MM.1S (cell line): ENCODE data around the gene ATXN1.

Source experiments
- EZH2 ChIP-seq: fragments of 300-600 bp; sonication (generic); optimal IDR thresholded peaks from 2 replicates; pipeline ENCODE3; 2017; ENCODE audit warnings: low read depth, mild to moderate bottlenecking, antibody characterized with exemption, low read length, mixed read lengths
- EZH2phosphoT487 ChIP-seq: fragments of 300-600 bp; sonication (generic); IDR thresholded peaks from 2 replicates; pipeline ENCODE4 v1.6.1; 2018; ENCODE audit warnings: antibody characterized with exemption, low read length
- TF ChIP-seq, protein P1 (sequence below): fragments of 300-600 bp; sonication (generic); IDR thresholded peaks from 2 replicates; pipeline ENCODE4 v1.5.1; 2016; ENCODE audit warnings: antibody characterized with exemption, low read length, mixed read lengths

DNA sequence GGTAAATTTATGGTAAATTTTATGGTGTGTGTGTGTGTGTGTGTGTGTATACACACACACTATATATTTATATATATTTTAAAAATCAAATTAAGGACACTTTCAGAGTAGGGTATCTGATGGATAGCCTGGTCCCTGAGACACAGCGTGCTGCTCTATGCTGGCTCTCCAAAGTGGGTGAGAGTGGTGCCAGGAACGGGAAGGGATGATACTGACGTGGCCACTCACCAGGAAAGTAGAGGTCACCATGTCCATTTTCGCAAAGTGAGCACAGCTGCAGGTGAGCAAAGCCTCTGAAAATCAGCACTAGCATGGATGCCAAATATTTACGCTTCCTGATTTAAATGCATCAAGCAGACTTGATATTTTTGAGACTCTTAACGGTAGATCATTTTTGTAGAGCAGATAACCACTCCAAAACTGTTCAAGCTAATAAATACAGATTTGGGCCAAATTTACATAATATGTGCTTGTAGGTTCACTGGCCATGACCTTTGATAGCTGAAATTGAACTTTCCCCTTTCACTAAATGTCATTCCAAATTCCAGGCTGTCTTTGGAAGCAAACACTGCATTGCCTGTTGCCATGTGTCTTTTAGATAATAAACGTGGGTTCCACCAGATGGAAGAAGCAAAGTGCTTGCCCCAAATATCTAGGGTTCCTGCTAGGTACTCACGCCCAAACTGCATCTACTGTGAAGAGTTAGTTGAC lies 116.6 kb downstream of the ATXN1 start:
- TF ChIP-seq, protein P1, sequence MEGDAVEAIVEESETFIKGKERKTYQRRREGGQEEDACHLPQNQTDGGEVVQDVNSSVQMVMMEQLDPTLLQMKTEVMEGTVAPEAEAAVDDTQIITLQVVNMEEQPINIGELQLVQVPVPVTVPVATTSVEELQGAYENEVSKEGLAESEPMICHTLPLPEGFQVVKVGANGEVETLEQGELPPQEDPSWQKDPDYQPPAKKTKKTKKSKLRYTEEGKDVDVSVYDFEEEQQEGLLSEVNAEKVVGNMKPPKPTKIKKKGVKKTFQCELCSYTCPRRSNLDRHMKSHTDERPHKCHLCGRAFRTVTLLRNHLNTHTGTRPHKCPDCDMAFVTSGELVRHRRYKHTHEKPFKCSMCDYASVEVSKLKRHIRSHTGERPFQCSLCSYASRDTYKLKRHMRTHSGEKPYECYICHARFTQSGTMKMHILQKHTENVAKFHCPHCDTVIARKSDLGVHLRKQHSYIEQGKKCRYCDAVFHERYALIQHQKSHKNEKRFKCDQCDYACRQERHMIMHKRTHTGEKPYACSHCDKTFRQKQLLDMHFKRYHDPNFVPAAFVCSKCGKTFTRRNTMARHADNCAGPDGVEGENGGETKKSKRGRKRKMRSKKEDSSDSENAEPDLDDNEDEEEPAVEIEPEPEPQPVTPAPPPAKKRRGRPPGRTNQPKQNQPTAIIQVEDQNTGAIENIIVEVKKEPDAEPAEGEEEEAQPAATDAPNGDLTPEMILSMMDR = no peak
- TF ChIP-seq EZH2 = no peak
- TF ChIP-seq EZH2phosphoT487 = no peak
